ENCODE results near the gene ZBTB24.

- TF ChIP-seq CTCF (IDR thresholded peaks at IDR 0.05; ENCODE audit: extremely low read depth in 1 of 2, insufficient read depth in 1 of 2, low read depth in 1 of 2, low read length in 2 of 2) (no peak), POLR2A (IDR thresholded peaks at IDR 0.05; ENCODE audit: low read depth, low read length) (no peak), POLR2AphosphoS5 (IDR thresholded peaks at IDR 0.05; ENCODE audit: insufficient read depth, low read depth, low read length) (no peak), MYC (IDR thresholded peaks at IDR 0.05; ENCODE audit: low read depth, low read length) (no peak), MAX (IDR thresholded peaks at IDR 0.05; ENCODE audit: insufficient read depth, insufficient read length) (no peak), EZH2 (IDR thresholded peaks at IDR 0.05; ENCODE audit: borderline replicate concordance, low read depth, low read length, severe bottlenecking) (no peak), JUN (IDR thresholded peaks at IDR 0.05; ENCODE audit: borderline replicate concordance, insufficient read depth, insufficient read length, low read depth) (no peak), GATA2 (IDR thresholded peaks at IDR 0.05; ENCODE audit: insufficient read depth, insufficient read length, low read depth, low read length) (no peak), FOS (IDR thresholded peaks at IDR 0.05; ENCODE audit: borderline replicate concordance, insufficient read depth, low read length) (no peak)
Observed at GRCh38 chr6:109475625-109476024, 7.4 kb downstream of the ZBTB24 start.

Measured in endothelial cell of umbilical vein (primary cell).